ENCODE results near the gene CC2D2A.

Gene CC2D2A

GRCh38 chr4:15451866-15452765 is 17.6 kb upstream of the CC2D2A start:
- Histone ChIP-seq H3K27ac (replicated peaks) (no peak overlapping the region; the same call in 1 of the 2 replicates), H3K4me3 (replicated peaks; ENCODE audit: insufficient read depth, low read length) (no peak overlapping the region), H3K27me3 (ENCODE audit: insufficient read depth, poor library complexity, severe bottlenecking) (no peaks in the 10 kb centered on the region)
- TF ChIP-seq GABPA (IDR thresholded peaks at IDR 0.05; ENCODE audit: low read depth) (no peak), POLR2AphosphoS5 (IDR thresholded peaks at IDR 0.05; ENCODE audit: low read depth) (no peak), SPI1 (IDR thresholded peaks at IDR 0.05; ENCODE audit: borderline replicate concordance, low read depth) (no peak), CTCF (IDR thresholded peaks at IDR 0.05; ENCODE audit: insufficient read depth, low read length) (no peak), REST (IDR thresholded peaks at IDR 0.05; ENCODE audit: insufficient replicate concordance, low read depth) (no peak)
- no peak for DNase-seq (ENCODE audit: low read depth in 1 of 2, low spot score in 1 of 2)

GRCh38 chr4:15455290-15455689 is 14.4 kb upstream of the CC2D2A start:
- H3K27ac ChIP-seq (replicated peaks) = no peak overlapping the region
- no peak for TF ChIP-seq POLR2AphosphoS5 (IDR thresholded peaks at IDR 0.05; ENCODE audit: low read depth)
- TF ChIP-seq GABPA (IDR thresholded peaks at IDR 0.05; ENCODE audit: low read depth) = no peak
- TF ChIP-seq REST (IDR thresholded peaks at IDR 0.05; ENCODE audit: insufficient replicate concordance, low read depth) = no peak
- no peak for TF ChIP-seq CTCF (IDR thresholded peaks at IDR 0.05; ENCODE audit: insufficient read depth, low read length)
- TF ChIP-seq SPI1 (IDR thresholded peaks at IDR 0.05; ENCODE audit: borderline replicate concordance, low read depth) = no peak
- DNase-seq (ENCODE audit: low read depth in 1 of 2, low spot score in 1 of 2) = peak; percentile 15 to 25
- no peaks in the 10 kb centered on the region for H3K27me3 ChIP-seq (ENCODE audit: insufficient read depth, poor library complexity, severe bottlenecking)
- no peak overlapping the region for H3K4me3 ChIP-seq (replicated peaks; ENCODE audit: insufficient read depth, low read length)

- TF ChIP-seq POLR2AphosphoS5 (IDR thresholded peaks at IDR 0.05; ENCODE audit: low read depth) (no peak), SPI1 (IDR thresholded peaks at IDR 0.05; ENCODE audit: borderline replicate concordance, low read depth) (peak; percentile 86; the same call in 1 of the 2 replicates), GABPA (IDR thresholded peaks at IDR 0.05; ENCODE audit: low read depth) (no peak), REST (IDR thresholded peaks at IDR 0.05; ENCODE audit: insufficient replicate concordance, low read depth) (no peak), CTCF (IDR thresholded peaks at IDR 0.05; ENCODE audit: insufficient read depth, low read length) (peak; percentile 43)
- Histone ChIP-seq H3K27ac (replicated peaks) (no peak overlapping the region), H3K4me3 (replicated peaks; ENCODE audit: insufficient read depth, low read length) (no peak overlapping the region), H3K27me3 (ENCODE audit: insufficient read depth, poor library complexity, severe bottlenecking) (no peaks in the 10 kb centered on the region)
- DNase-seq (ENCODE audit: low read depth in 1 of 2, low spot score in 1 of 2) = peak in 1 of 2 experiments; percentile 32
These were observed 12.1 kb upstream of the CC2D2A start for GRCh38 chr4:15457406-15458201.

Measured in HL-60 (cell line).